ENCODE measurements around the gene FAM9C.

FAM9C gene

GRCh38 chrX:13051167-13051528 lies 6.7 kb upstream of the FAM9C start:
- no peak for ATAC-seq

GRCh38 chrX:13050151-13050550 lies 5.7 kb upstream of the FAM9C start:
- TF ChIP-seq ISL1 (CRISPR knock-in tag; IDR thresholded peaks at IDR 0.05) (no peak), POU6F1 (CRISPR knock-in tag; IDR thresholded peaks at IDR 0.05; ENCODE audit: borderline replicate concordance, low read depth) (no peak), TSHZ2 (CRISPR knock-in tag; IDR thresholded peaks at IDR 0.05) (no peak), TCF4 (CRISPR knock-in tag; IDR thresholded peaks at IDR 0.05; ENCODE audit: borderline replicate concordance) (no peak), ZFP30 (CRISPR knock-in tag; IDR thresholded peaks at IDR 0.05) (no peak), CSRNP3 (CRISPR knock-in tag; IDR thresholded peaks at IDR 0.05) (no peak), BACH2 (CRISPR knock-in tag; IDR thresholded peaks at IDR 0.05; ENCODE audit: borderline replicate concordance) (no peak), CSDC2 (CRISPR knock-in tag; IDR thresholded peaks at IDR 0.05) (no peak), ZFP3 (CRISPR knock-in tag; IDR thresholded peaks at IDR 0.05) (no peak), ESRRG (CRISPR knock-in tag; IDR thresholded peaks at IDR 0.05) (no peak), ZNF8 (CRISPR knock-in tag; IDR thresholded peaks at IDR 0.05) (no peak)
- no peak for ATAC-seq

More at GRCh38 chrX:13051167-13051528, 6.7 kb upstream of the FAM9C start:
- no peak for TF ChIP-seq GLIS3 (CRISPR knock-in tag; IDR thresholded peaks at IDR 0.05)
- TF ChIP-seq ZNF565 (CRISPR knock-in tag; conservative IDR thresholded peaks at IDR 0.05; ENCODE audit: low read depth): no peak
- TF ChIP-seq TCF4 (CRISPR knock-in tag; IDR thresholded peaks at IDR 0.05; ENCODE audit: borderline replicate concordance): no peak
- no peak for TF ChIP-seq ZFP3 (CRISPR knock-in tag; IDR thresholded peaks at IDR 0.05)
- no peak for TF ChIP-seq ISL1 (CRISPR knock-in tag; IDR thresholded peaks at IDR 0.05)
- no peak for TF ChIP-seq TOX (CRISPR knock-in tag; IDR thresholded peaks at IDR 0.05; ENCODE audit: borderline replicate concordance)
- no peak for TF ChIP-seq ZFP30 (CRISPR knock-in tag; IDR thresholded peaks at IDR 0.05)
- no peak for TF ChIP-seq ESRRG (CRISPR knock-in tag; IDR thresholded peaks at IDR 0.05)

- ATAC-seq: peak; percentile 35; the same call in 1 of the 3 replicates
- no peak for TF ChIP-seq BACH2 (CRISPR knock-in tag; IDR thresholded peaks at IDR 0.05; ENCODE audit: borderline replicate concordance)
- no peak for TF ChIP-seq ZNF565 (CRISPR knock-in tag; conservative IDR thresholded peaks at IDR 0.05; ENCODE audit: low read depth)
- TF ChIP-seq SNAI2 (CRISPR knock-in tag; IDR thresholded peaks at IDR 0.05): no peak
- TF ChIP-seq POU6F1 (CRISPR knock-in tag; IDR thresholded peaks at IDR 0.05; ENCODE audit: borderline replicate concordance, low read depth): no peak
- no peak for TF ChIP-seq ZFP3 (CRISPR knock-in tag; IDR thresholded peaks at IDR 0.05)
- TF ChIP-seq ZFP30 (CRISPR knock-in tag; IDR thresholded peaks at IDR 0.05): no peak
- TF ChIP-seq ISL1 (CRISPR knock-in tag; IDR thresholded peaks at IDR 0.05): no peak
- no peak for TF ChIP-seq ZNF8 (CRISPR knock-in tag; IDR thresholded peaks at IDR 0.05)
- no peak for TF ChIP-seq CREB5 (CRISPR knock-in tag; IDR thresholded peaks at IDR 0.05; ENCODE audit: low read depth)
- TF ChIP-seq GLIS3 (CRISPR knock-in tag; IDR thresholded peaks at IDR 0.05): no peak
- no peak for TF ChIP-seq CSRNP3 (CRISPR knock-in tag; IDR thresholded peaks at IDR 0.05)
- no peak for TF ChIP-seq CSDC2 (CRISPR knock-in tag; IDR thresholded peaks at IDR 0.05)
- TF ChIP-seq TCF4 (CRISPR knock-in tag; IDR thresholded peaks at IDR 0.05; ENCODE audit: borderline replicate concordance): no peak
- TF ChIP-seq ARNTL (CRISPR knock-in tag; IDR thresholded peaks at IDR 0.05; ENCODE audit: borderline replicate concordance, low read depth): no peak
- TF ChIP-seq PPARA (CRISPR knock-in tag; IDR thresholded peaks at IDR 0.05; ENCODE audit: borderline replicate concordance): no peak
- no peak for TF ChIP-seq ESRRG (CRISPR knock-in tag; IDR thresholded peaks at IDR 0.05)
- TF ChIP-seq RARB (CRISPR knock-in tag; IDR thresholded peaks at IDR 0.05): no peak
- TF ChIP-seq ZNF70 (CRISPR knock-in tag; IDR thresholded peaks at IDR 0.05): no peak
- TF ChIP-seq OSR1 (CRISPR knock-in tag; IDR thresholded peaks at IDR 0.05): no peak
- no peak for TF ChIP-seq PATZ1 (CRISPR knock-in tag; IDR thresholded peaks at IDR 0.05; ENCODE audit: borderline replicate concordance)
Observed at GRCh38 chrX:13048280-13048679, 3.9 kb upstream of the FAM9C start.
